Left ventricle myocardium inferior (tissue), 1 donor: ENCODE data around the gene RARS1. TPM values are rescaled to one million over a fixed set of nuclear protein-coding genes. Genes with fewer than 3 reads are reported as not detected.

Source experiments
- DNase-seq: peaks from one replicate; pipeline ENCODE4 v3.0.0-alpha.2; 2020
- H3K27ac ChIP-seq: fragments of 200-600 bp; replicated peaks from 2 replicates; pipeline ENCODE4 v1.8.0; 2021
- H3K27me3 ChIP-seq: fragments of 200-600 bp; 2 replicates; pipeline ENCODE4 v1.8.0; 2021; ENCODE audit warnings: low read depth
- H3K36me3 ChIP-seq: fragments of 200-600 bp; 2 replicates; pipeline ENCODE4 v1.8.0; 2021
- H3K4me1 ChIP-seq: fragments of 200-600 bp; 2 replicates; pipeline ENCODE4 v1.8.0; 2021
- H3K4me3 ChIP-seq: fragments of 200-600 bp; 2 replicates; pipeline ENCODE4 v1.8.0; 2021; ENCODE audit warnings: mild to moderate bottlenecking, moderate library complexity
- H3K9me3 ChIP-seq: fragments of 200-600 bp; replicated peaks from 2 replicates; pipeline ENCODE4 v1.8.0; 2021
- CTCF ChIP-seq: fragments of 200-600 bp; IDR thresholded peaks from 2 replicates; pipeline ENCODE4 v1.8.0; 2021; ENCODE audit warnings: antibody characterized with exemption, mild to moderate bottlenecking, borderline replicate concordance
- intact Hi-C: fragments of 100-400 bp; cut with micrococcal nuclease; formaldehyde crosslinking; loops from one replicate; pipeline ENCODE4 v1.11.0; 2022
- microRNA-seq: library from miRNA; unstranded; fragments of <30 nt; microRNA quantifications from one replicate; pipeline ENCODE4 v1.2.0, GENCODE V29; 2020
- total RNA-seq: library from RNA; stranded (reverse); fragmentation: NEBNext Ultra II Directional; extraction: Animal tissue kit (Norgen Biotek cat#: 25700); gene quantifications from one replicate; pipeline ENCODE4 v1.2.1, GENCODE V29; 2021
- donor health status: DM: no; HTN: yes; CAD: no; lungs with severe emphysema.

The RARS1 gene
- total RNA-seq, 1 donor from 2014 or later: 48.0 TPM

- Histone ChIP-seq H3K9me3 (no peaks in the 10 kb centered on the region), H3K27me3 (no peaks in the 10 kb centered on the region), H3K4me3 (no peak overlapping the region), H3K36me3 (peaks cover 72% of the 10 kb centered on the region), H3K27ac (no peak overlapping the region), H3K4me1 (peaks cover 36% of the 10 kb centered on the region)
- intact Hi-C loops: no loop called here
- DNase-seq: no peak
- TF ChIP-seq CTCF: no peak
Measured at GRCh38 chr5:168563959-168564358, 77.7 kb downstream of the RARS1 start.

GRCh38 chr5:168568738-168569137, 82.5 kb downstream of the RARS1 start:
- TF ChIP-seq CTCF: no peak
- H3K4me1 ChIP-seq: peaks cover 50% of the 10 kb centered on the region
- DNase-seq: no peak
- intact Hi-C loops: no loop called here
- no peaks in the 10 kb centered on the region for H3K9me3 ChIP-seq
- H3K4me3 ChIP-seq: no peak overlapping the region
- no peak overlapping the region for H3K27ac ChIP-seq
- H3K36me3 ChIP-seq: peaks cover 41% of the 10 kb centered on the region
- no peaks in the 10 kb centered on the region for H3K27me3 ChIP-seq

Small RNA genes within 50 kb of the gene (microRNA-seq; reads per million reads assigned to microRNA genes)
- not detected for gene MIR103A1
- gene MIR103B1: not detected

Other genes with a start within 250 kb of the RARS1 start
- gene WWC1, start 194.8 kb upstream of the RARS1 start, total RNA-seq: 2.2 TPM
- gene FBLL1, start 42.8 kb downstream of the RARS1 start, total RNA-seq: not detected
- 26.3 TPM for gene PANK3, start 92.9 kb downstream of the RARS1 start, total RNA-seq